RKO (cell line): Measurements from ENCODE around the gene GRIK5.
A peak's percentile ranks its signal among the peaks of the same experiment; 100 is the strongest.
"Not testable (repeated sequence)": the region's sequence is repeated elsewhere in the genome, so short reads cannot be mapped to it uniquely, and the experiment has no call there.

Experiments used
- DNase-seq: peaks from one replicate; pipeline ENCODE4 v3.0.0-alpha.2; 2016; ENCODE audit warnings: low spot score

GRIK5 gene

DNA sequence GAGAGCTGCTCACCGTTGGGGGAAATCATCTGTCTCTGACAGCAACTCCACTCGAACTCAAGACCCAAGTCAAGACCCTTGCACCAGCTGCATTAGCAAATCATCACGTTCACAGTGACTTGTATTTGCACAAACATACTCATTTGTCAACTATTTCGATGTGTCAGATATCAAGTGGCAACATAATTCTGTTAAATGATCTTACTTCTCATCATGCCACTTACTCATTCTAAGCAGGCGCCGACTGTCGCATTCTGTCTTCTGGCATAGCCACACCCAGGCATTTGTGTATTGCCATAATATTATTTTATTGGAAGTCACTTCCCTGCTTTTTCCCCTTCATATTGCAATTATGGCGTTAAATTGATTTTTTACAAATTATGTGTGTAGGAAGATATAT lies 53.0 kb downstream of the GRIK5 start:
- peak; percentile 57 for DNase-seq

DNA sequence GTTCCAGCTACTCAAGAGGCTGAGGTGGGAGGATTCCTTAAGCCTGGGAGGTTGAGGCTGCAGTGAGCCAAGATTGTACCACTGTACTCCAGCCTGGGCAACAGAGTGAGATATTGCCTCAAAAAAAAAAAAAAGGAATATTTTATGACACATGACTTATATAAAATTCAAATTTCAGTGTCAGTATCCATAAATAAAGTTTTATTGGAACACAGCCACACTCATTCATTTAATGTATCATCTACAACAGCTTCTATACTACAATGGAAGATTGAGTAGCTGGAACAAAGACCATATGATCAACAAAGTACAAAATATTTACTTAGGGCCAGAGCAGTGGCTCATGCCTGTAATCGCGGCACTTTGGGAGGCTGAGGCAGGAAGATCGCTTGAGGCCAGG lies 57.3 kb downstream of the GRIK5 start:
- not testable (repeated sequence) for DNase-seq

DNA sequence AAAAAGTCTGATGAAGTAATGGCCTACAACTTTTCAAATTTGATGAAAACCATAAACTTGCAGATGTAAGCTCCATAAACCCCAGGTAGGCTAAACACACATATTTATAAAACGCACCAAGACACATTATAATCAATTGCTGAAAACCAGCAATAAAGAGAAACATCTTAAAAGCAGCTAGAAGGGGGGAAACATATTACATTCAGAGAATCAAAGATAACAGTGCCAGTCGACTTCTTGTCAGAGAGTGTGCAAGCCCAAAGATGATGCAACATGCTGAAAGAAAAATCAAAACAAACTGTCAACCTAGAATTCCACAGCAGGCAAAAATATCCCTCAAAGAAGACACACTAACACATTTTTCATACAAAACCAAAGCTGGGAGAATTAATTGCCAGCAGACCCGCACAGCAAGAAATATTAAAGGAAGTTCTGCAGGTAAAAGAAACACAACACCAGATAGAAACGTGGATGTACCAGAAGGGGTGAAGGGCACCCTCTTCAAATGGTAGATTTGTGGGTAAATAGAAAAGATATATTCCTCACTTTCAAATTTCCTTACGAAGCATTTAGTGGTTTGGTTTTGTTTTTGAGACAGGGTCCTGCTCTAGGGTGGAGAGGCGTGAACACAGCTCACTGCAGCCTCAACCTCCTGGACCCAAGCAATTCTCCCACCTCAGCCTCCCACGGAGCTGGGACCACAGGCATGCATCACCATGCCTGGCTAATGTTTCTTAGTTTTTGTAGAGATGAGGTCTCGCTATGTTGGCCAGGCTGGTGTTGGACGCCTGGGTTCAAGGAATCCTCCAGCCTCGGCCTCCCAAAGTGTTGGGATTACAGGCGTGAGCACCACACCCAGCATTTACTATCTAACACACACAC lies 59.5 kb downstream of the GRIK5 start:
- DNase-seq = no peak

DNA sequence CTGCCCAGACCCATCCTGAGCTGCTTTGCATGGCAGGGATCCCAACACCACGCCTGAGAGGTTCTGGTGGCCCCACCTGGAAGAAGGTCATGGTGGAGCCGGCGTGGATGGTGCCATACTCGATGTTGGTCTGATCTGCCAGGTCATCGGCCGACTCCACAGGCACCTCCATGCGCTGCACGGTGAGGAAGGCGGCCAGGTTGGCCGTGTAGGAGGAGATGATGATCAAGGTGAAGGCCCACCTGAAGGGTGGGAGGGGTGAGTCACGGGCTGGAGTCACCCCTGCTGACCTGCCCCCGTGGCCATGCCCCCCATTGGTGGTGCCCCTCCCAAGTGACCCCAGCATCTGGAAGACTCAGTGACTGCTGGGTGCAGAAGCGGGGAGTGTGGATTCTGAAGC lies 63.4 kb downstream of the GRIK5 start:
- DNase-seq = no peak

DNA sequence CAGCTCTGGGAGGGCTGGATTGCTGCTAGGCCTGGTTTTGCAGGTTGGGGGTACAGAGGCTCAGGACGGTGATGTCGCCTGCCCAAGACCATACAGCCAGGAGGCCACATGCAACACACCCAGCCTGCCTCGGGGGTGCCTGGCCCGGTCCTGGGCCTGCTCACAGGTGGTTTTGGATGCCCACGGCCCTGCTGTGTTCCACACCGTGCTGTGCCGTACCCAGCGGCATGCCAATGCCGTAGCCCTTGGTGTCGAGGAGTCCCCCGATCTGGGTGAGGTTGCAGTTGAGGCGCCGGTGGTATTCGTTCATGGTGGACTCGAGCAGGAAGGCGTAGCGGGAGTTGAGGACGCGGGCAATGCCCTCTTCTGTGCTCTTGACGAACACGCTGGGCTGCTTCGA lies 64.5 kb downstream of the GRIK5 start:
- no peak for DNase-seq

DNA sequence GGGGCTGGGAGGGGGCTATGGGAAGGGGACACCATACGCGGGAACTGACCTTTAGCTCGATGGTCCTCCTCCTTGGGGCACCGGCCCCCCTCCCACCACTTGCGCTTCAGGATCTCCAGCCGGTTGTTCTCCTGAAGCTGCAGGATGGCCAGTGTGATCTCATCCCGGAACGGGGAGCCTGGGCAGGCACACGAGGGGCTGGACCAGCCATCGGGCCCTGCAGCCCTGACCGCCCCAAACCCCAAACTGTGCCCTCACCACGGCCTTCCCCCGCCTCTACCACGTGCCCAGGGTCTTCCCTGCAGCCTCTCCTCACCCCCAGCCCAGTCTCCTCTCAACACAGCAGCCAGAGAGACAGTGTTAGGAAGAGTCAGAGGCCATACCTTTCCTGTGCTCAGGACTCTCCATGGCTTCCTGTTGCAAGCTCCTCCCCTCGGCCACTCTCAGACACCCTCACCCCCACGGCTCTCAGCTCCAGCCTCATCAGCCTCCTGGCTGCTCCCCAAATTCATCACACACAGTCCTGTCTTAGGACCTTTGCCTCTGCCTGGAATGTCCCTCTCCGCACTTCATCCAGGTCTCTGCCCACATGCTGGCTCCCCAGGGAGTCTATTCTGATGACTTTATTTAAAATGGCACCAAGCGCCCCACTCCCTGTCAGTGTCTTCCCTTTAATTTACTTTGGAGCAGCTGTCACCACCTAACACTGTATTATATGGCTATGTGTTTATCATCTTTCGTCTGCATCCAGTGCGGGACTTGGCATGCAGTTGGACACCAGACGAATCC lies 66.3 kb downstream of the GRIK5 start:
- DNase-seq = no peak

DNA sequence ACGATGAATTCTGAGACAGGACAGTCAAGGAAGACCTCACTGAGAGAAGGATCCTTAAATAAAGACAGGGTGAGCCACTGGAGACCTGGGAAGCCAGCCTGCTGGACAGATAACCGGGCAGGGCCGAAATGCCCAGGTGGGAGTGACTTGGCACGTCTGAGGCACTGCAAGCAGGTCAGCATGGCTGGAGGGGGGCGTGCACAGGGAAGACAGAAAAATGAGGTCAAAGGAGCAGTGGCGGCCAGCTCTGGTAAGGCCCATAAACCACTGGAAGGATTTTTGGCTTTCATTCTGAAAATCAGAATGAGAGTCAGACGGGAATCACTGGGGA lies 70.2 kb downstream of the GRIK5 start:
- no peak for DNase-seq

DNA sequence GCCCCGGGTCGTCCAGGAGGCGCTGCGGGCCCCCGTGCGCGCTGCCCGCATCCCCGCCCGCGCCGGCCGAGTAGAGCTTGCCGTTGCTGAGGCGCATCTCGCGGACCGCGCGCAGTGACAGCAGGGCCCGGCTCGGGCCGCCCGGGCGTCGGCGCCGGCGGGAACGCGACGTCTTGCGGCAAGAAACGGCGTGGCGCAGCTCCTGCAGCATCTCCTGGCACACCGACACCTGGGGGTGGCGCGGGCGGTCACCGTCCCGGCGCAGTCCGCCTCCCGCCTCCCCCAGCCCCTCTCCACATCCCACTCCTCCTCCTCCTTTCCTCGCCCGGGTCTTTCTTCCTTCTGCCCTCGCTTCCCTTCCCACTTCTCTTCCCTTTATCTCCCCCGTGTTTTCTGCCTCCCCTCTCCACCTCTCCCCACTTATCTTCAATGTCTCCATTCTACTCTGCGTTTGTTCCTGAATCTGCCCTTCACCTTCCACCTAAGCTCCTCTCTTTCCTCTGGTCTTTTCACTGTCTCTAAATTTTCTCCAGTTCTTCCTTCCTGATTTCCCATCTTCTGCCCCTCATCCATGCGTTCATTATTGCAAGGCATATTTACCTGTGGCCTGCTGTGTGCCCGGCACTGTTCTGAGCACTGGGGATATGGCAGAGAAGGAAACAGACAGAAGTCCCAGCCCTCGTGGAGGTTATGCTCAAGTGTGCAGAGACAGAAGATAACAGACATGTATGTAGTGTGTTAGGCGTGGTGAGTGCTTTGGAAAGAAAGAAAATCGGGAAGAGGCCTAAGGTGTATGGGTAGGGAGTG lies 70.7 kb downstream of the GRIK5 start:
- no peak for DNase-seq

DNA sequence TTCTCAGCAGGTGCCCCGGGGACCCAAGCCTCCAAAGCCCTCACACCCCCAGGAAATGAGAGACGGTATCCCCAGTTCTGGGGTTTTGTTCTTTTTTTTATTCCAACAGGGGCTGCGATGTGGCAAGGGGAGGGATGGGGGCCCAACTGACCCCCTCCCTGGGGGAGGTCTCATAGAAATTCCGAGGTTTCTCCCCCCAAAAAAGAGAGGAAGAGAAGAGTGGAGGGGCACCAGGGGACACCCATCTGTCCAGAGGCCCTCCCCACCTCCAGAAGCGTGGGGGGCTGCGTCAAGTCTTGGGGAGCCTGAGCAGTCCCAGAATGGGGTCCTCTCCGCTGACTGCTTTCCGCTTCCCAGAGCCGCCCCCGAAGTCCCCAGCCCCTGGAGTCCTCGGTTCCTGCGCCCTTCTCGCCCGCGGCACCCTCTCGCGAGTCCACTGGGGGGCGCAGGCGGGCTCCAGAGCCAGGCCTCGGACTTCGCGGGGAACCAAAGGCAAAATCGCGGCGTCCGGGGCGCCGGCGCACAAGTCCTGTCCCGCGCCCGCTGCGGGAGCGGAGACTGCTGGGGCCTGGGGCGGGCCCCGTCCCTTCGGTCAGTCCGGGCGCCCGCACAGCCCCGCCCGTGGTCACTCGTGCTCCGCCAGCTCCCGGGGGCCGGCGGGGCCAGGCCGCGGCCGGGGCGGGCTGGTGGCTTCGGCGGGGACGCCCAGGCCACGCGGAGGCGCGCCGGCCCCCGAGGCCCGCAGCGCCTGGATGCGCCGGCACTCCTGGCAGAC lies 71.6 kb downstream of the GRIK5 start:
- no peak for DNase-seq

DNA sequence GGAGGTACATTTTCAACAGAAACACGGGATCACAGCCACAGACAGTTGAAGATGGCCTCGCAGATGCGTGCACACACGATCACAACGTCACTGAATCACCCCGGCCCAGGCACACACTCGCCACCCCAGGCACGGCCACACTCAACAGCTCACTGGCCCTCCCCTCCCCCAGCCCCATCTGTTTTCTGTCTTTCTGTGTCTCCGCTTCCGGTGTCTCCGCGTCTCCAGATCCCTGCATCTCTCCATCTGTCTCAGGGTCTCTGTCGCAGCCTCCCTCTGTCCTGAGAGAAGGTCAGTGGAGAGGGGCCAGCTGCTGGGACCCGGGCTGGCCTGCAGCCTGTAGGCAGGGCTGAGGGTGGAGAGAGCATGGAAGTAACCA lies 72.2 kb downstream of the GRIK5 start:
- no peak for DNase-seq

DNA sequence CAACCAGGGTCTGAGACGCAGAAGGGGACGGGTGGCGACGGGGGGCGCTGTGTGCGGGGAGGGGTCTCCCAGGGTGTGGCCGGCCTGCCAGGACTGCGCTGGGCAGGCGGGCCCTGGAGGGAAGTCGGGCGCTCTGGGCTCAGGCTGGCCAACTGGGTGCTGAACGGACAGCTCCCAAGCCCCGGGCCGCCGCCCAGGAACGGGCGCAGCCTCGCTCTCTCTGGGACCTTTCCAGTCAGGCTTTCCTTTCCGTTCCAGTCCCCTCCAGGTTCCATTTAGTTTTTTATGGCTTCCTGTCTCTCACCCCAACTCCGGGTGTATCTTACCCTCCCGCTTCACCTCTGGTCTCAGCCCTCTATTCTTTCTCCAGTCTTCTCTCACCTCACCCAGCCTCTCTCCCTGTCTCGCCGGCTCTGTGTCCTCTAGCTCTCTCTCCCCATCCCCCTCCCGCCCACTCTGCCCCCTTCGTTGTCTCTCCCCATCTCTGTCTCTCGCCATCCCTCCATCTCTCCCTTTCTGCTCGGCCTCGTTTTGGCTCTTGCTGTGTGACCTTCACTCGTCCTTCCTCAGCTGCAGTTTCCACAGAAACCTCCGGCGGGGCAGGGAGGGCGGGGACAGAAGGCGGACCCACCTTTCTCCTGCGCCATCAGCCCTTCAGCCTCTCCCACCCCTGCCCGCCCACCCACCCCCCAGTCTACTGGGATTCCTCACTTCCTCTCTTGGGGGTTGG lies 72.7 kb downstream of the GRIK5 start:
- DNase-seq = peak; percentile 54

DNA sequence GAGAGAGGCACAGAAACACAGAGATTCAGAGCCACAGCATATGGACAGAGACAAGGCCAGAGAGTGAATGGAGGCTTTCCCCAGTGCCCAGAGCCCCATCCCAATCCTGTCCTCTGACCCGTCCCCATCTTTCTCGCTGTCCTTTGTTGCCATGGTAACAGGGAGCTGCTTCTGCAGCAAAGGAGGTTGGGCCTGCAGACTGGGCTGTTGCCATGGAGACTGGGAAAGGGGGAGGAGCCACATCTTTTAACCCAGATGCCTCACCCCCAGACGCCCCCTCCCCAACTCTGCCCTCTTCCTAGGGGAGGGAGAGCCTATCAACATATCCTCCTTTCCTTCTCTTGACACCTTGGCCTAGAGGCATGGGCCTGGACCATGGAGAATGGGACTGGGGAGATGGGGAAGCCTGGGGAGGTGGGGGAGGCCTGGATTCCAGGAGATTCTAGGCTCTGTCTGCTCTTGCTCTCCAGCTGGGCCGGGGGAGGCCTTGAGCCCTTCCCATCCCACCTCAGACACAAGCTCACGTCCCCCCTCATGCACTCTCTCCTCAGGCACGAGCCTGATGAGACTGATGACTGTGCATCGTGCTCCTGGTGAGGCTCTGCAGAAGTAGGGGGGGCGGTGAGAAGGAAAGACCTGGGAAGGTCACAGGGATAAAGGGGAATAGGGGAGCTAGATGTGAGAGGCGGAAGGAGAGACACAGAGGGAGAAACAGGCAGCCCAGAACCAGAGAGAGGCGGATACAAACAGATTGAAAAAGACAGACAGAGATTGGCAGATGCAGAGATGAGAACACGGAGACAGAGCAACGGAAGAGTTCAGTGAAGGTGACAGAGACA lies 73.8 kb downstream of the GRIK5 start:
- DNase-seq = no peak

DNA sequence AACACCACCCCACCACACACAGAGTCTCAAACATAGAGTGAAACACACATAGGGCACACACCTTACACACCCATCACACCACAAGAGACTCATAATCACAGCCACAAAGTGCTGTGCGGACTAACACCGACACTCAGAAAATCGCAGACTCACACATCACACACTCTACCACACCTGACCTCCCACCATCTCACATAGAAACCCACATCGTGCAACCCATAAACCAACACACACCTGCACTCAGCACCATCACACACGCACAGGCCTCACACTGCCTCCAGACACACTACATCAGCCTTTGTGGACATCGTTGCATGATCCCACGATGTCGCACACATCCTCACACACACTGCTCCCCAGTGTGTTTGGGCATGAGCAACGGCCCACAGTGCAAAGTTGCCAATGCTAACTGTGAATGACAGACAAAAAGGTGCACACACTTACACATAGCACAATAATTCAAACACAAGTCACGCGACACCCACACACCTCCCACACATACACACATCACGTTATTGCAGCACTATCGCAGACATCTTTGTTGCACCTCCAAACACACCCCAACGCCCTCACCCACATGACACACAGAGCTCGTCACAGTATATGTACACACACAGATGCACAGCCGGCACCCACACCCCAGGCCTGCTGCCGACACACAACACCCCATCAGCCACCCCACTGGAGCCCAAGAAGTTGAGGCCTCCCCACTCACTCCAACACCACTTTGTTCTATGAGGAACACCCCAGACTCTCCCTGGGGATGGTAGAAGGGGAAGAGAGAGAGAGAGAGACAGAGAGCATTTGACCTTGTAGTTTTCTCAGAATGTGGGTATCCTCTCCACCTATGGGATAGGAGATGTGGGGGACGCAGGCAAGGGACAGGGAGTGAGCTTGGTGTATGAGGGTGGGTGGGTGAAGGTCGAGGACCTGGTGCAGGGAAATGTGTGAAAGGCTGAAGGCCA lies 74.7 kb downstream of the GRIK5 start:
- no peak for DNase-seq

DNA sequence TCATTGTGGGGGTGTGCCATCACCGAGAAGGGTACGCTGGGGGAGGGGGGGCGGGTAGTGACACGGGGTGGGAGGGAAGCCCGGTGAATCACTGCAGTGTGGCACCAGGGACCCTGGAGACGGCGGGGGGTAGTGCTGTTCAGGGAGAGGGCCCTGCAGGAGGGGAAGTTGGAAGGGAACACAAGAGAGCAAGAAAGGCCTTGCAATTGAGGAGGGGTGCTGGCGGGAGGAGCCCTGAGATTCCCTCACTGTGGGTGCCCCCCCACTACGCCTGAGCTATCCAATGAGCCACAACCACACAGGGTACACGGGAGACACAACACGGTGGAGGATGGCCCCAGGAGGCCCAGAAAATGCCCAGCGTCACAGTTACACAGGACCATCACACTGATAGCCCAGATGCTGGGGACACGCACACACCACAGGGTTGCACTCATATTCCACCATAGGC lies 75.5 kb downstream of the GRIK5 start:
- no peak for DNase-seq

DNA sequence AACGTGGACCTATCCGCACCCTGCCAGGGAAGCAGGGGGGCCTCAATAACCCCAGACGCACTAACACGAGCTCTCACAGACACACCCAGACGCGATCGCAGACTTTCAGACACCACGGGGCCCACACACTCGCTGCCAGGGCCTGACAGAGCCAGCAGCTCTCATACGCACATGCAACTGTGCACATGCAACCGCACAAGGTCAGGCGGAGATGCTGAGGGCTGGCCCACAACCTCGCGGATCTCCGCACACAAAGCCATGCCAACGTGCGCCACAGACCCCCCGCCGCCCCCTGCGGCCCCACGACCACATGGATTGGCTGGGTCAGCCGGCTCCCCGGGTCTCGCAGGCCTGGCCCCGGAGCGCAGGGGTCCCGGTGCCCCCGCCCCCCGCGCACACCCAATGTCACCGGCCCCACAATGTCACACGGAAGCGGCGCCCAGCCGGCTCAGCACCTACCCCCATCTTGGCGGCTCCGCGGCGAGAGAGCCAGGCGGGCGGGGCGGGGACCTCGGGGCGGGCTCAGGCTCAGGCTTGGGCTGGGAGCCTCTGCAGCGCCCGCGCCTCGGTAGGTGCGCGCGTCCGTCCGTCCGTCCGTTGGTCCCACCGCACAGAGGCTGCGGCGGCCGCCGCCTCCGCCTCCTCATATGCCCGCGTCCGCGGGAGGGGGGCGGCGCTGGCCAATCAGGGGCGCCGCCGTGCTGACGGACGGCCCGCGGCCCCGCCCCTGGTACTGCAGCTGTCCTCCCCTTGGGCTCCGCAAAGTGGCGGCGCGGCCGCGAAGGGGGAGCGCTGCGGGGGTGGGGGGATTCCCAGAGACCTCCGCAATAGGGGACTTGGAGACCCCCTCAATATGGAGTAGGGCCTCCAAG lies 76.2 kb downstream of the GRIK5 start, which contains the start of gene ATP1A3:
ATP1A3 (minus strand) TSS at position 619 of the 872 bp plus-strand sequence; CDS start at position 465, 154 bp downstream.
- peak; percentile 63 for DNase-seq

DNA sequence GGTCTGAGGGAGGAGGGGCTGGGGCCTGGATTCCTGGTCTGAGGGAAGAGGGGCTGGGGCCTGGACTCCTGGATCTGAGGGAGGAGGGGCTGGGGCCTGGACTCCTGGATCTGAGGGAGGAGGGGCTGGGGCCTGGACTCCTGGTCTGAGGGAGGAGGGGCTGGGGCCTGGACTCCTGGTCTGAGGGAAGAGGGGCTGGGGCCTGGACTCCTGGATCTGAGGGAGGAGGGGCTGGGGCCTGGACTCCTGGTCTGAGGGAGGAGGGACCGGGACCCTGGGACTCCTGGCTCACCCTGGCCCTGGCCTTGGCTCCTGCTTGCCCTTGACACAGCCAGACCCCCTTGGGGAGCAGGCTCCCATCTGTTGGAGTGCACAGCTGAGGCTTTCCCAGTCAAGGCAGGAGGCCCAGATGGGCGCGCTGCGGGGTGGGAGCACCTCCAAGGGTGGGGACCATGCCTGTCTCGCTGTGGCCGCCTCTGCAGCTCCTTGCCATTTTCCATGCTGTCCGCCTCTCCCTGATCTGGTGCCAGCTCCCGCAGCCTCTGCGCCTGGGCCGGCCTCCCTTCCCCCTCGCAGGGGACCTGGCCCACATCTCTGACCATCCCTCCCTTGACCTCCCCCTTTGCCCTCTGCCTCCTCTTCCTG lies 78.0 kb downstream of the GRIK5 start:
- not testable (repeated sequence) for DNase-seq

DNA sequence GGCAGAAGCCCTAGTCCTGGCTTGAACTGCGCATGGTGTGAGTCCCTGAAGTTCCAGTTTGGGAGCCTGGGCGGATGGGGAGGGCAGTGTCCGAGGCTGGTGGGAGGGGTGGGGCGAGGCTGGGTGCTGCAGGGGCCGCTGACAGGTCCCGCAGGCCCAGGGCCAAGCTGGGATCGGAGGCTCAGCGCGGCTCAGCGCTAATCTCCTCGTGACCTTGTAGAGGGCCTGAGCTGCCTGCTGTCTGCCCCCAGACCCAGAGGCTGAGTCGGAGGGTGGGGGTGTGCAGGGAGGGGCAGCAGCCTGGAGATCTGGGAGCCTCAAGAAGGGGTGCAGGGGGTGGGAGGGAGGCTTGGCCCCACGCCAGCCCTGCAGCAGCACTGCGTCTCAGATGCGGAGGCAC lies 79.0 kb downstream of the GRIK5 start:
- no peak for DNase-seq
